GM21717 (cell line): ENCODE data around the gene SLC25A34.

ENCODE experiments used
- ATAC-seq: cut with Tn5 transposase; IDR thresholded peaks from one replicate; pipeline ENCODE4 v1.9.1; 2021; ENCODE audit warnings: mild to moderate bottlenecking, moderate library complexity; ENCODE audit not compliant: unreplicated experiment

The SLC25A34 gene

GRCh38 chr1:15770313-15770962, 34.4 kb downstream of the SLC25A34 start:
- ATAC-seq: no peak

- no peak for ATAC-seq
Measured at GRCh38 chr1:15771836-15772515, 35.9 kb downstream of the SLC25A34 start.

- ATAC-seq: no peak
Measured at GRCh38 chr1:15775706-15776105, 39.6 kb downstream of the SLC25A34 start.

- ATAC-seq: no peak
Measured at GRCh38 chr1:15777909-15778707, 42.0 kb downstream of the SLC25A34 start.

GRCh38 chr1:15785683-15786082, 49.6 kb downstream of the SLC25A34 start:
- no peak for ATAC-seq

GRCh38 chr1:15786581-15786980, 50.5 kb downstream of the SLC25A34 start:
- no peak for ATAC-seq

GRCh38 chr1:15788624-15789301, 52.7 kb downstream of the SLC25A34 start:
- no peak for ATAC-seq
